HL-60/S4 treated with retinoic acid at 250 ng/mL for 4 days and 3 days (cell line): ENCODE measurements around the gene IRF3.

ENCODE experiments used
- in situ Hi-C: fragments of 300-500 bp; cut with MboI; formaldehyde crosslinking; loops from 2 replicates; pipeline ENCODE4 v1.7.0; 2022; ENCODE audit warnings: low sequenced_read_pairs

Gene IRF3

GRCh38 chr19:49665351-49666119 is at the start of gene IRF3, which contains the start of gene BCL2L12:
TSS of gene IRF3 (minus strand) at chr19:49665857. CDS start at chr19:49664838, 1,019 bp downstream.
TSS of gene BCL2L12 (plus strand) at chr19:49665933. CDS start at chr19:49666693, 760 bp downstream.
- in situ Hi-C loops, result no loop called here

- in situ Hi-C loops, result no loop called here
These were observed 47.7 kb upstream of the IRF3 start for GRCh38 chr19:49713236-49713845.

- in situ Hi-C loops, result no loop called here
These were observed 46.8 kb upstream of the IRF3 start for GRCh38 chr19:49712397-49712859.

GRCh38 chr19:49710372-49710951 is 44.8 kb upstream of the IRF3 start:
- in situ Hi-C loops, result no loop called here

GRCh38 chr19:49705919-49706318 is 40.3 kb upstream of the IRF3 start:
- in situ Hi-C loops, result no loop called here

GRCh38 chr19:49704888-49705642 is 39.4 kb upstream of the IRF3 start:
- in situ Hi-C loops, result no loop called here

- in situ Hi-C loops, result no loop called here
These were observed 35.7 kb upstream of the IRF3 start for GRCh38 chr19:49701271-49701786.

- in situ Hi-C loops, result no loop called here
These were observed 34.9 kb upstream of the IRF3 start for GRCh38 chr19:49700563-49700962.

GRCh38 chr19:49699364-49699763 is 33.7 kb upstream of the IRF3 start:
- in situ Hi-C loops, result no loop called here

- in situ Hi-C loops, result no loop called here
These were observed 31.2 kb upstream of the IRF3 start for GRCh38 chr19:49696865-49697264.

GRCh38 chr19:49696115-49696514 is 30.5 kb upstream of the IRF3 start:
- in situ Hi-C loops, result no loop called here

- in situ Hi-C loops, result no loop called here
These were observed 26.5 kb upstream of the IRF3 start for GRCh38 chr19:49692147-49692506.

- in situ Hi-C loops, result no loop called here
These were observed 25.8 kb upstream of the IRF3 start for GRCh38 chr19:49691243-49692146.

- in situ Hi-C loops, result no loop called here
These were observed 25.1 kb upstream of the IRF3 start, which contains the start of gene CPT1C for GRCh38 chr19:49690656-49691242. TSS of gene CPT1C (plus strand) at chr19:49691116. CDS start at chr19:49692253, 1,137 bp downstream.

GRCh38 chr19:49690079-49690655 is 24.5 kb upstream of the IRF3 start:
- in situ Hi-C loops, result no loop called here

- in situ Hi-C loops, result no loop called here
These were observed 23.7 kb upstream of the IRF3 start, which contains the start of gene ADM5 for GRCh38 chr19:49689133-49690078. TSS of gene ADM5 (plus strand) at chr19:49689594. CDS start at chr19:49689838, 244 bp downstream.

- in situ Hi-C loops, result no loop called here
These were observed 23.0 kb upstream of the IRF3 start for GRCh38 chr19:49688531-49689132.
